H1 (cell line): ENCODE data around the gene KLHL15. TPM values are rescaled to one million over a fixed set of nuclear protein-coding genes. Genes with fewer than 3 reads are reported as not detected.

Source experiments
- CTCF ChIA-PET: fragments of 300-600 bp; sonication (Branson Sonifier 250); formaldehyde crosslinking; loops from one replicate; lab custom pipeline; 2021; ENCODE audit not compliant: partially characterized antibody; lab: Charles Lee
- POLR2A ChIA-PET: fragments of 300-600 bp; sonication (Branson Sonifier 250); formaldehyde crosslinking; loops from one replicate; lab custom pipeline; 2021; ENCODE audit warnings: inconsistent platforms; ENCODE audit not compliant: partially characterized antibody; lab: Charles Lee
- DNase-seq, 2 experiments: peaks; one replicate each; pipeline versions ENCODE4 v3.0.0 to v3.0.0-alpha.2; 2010 to 2022; ENCODE audit warnings: low spot score in 2 of 2, low read depth in 1 of 2, mixed read lengths in 1 of 2
- FAIRE-seq: peaks from 2 replicates; lab custom pipeline; 2011; peaks lifted over from hg19 to GRCh38; lab: Jason Lieb, UNC
- H2AFZ ChIP-seq: 2 replicates; pipeline ENCODE4 v1.8.1; 2012; ENCODE audit warnings: low read length, inconsistent platforms
- H2AK5ac ChIP-seq: 2 replicates; pipeline ENCODE4 v1.6.1; 2013; ENCODE audit warnings: low read depth, low read length
- H2BK120ac ChIP-seq: replicated peaks from 2 replicates; pipeline ENCODE3; 2013; ENCODE audit warnings: low read depth, low read length, inconsistent platforms
- H2BK12ac ChIP-seq: 2 replicates; pipeline ENCODE4 v1.6.1; 2013; ENCODE audit warnings: low read depth, low read length
- H2BK15ac ChIP-seq: 2 replicates; pipeline ENCODE4 v1.6.1; 2013; ENCODE audit warnings: low read length
- H2BK20ac ChIP-seq: 2 replicates; pipeline ENCODE4 v1.6.1; 2013; ENCODE audit warnings: low read length
- H2BK5ac ChIP-seq: 2 replicates; pipeline ENCODE4 v1.6.1; 2013; ENCODE audit warnings: low read depth, low read length
- H3K14ac ChIP-seq: 2 replicates; pipeline ENCODE4 v1.6.1; 2013; ENCODE audit warnings: inconsistent platforms; ENCODE audit not compliant: insufficient read length
- H3K18ac ChIP-seq: 2 replicates; pipeline ENCODE4 v1.6.1; 2013; ENCODE audit warnings: low read length; ENCODE audit errors: extremely low read depth
- H3K23ac ChIP-seq: 2 replicates; pipeline ENCODE4 v1.6.1; 2013; ENCODE audit warnings: inconsistent platforms; ENCODE audit not compliant: insufficient read length
- H3K23me2 ChIP-seq: 2 replicates; pipeline ENCODE4 v1.6.1; 2013; ENCODE audit warnings: low read depth, low read length
- H3K27ac ChIP-seq: 2 replicates; pipeline ENCODE4 v1.6.1; 2011; ENCODE audit warnings: low read depth, low read length, inconsistent platforms
- H3K27me3 ChIP-seq, 4 experiments: replicated peaks in 1 of 4; 1 replicate in 1 of 4; 2 replicates in 3 of 4; pipeline versions ENCODE4 v1.6.1 to v1.8.1; 2011 to 2013; ENCODE audit warnings: low read length in 3 of 4, mild to moderate bottlenecking in 3 of 4, inconsistent platforms in 2 of 4, mixed read lengths in 2 of 4, moderate library complexity in 1 of 4; ENCODE audit not compliant: control insufficient read depth in 3 of 4, insufficient read depth in 3 of 4; ENCODE audit errors: extremely low read depth in 1 of 4
- H3K36me3 ChIP-seq, 4 experiments: 2 replicates each; pipeline versions ENCODE4 v1.6.1 to v1.8.1; 2011 to 2013; ENCODE audit warnings: mild to moderate bottlenecking in 4 of 4, low read length in 3 of 4, moderate library complexity in 2 of 4, control low read depth in 1 of 4, inconsistent platforms in 1 of 4; ENCODE audit not compliant: insufficient read depth in 4 of 4, control insufficient read depth in 2 of 4
- H3K4ac ChIP-seq: replicated peaks from 2 replicates; pipeline ENCODE3; 2013; ENCODE audit warnings: low read length, low read depth, mixed read lengths, inconsistent platforms; ENCODE audit not compliant: insufficient read length
- H3K4me1 ChIP-seq, 4 experiments: replicated peaks in 1 of 4; 1 replicate in 1 of 4; 2 replicates in 3 of 4; pipeline versions ENCODE4 v1.6.1 to v1.8.1; 2011 to 2013; ENCODE audit warnings: low read length in 3 of 4, inconsistent platforms in 2 of 4, mixed read lengths in 1 of 4; ENCODE audit not compliant: insufficient read depth in 4 of 4, control insufficient read depth in 3 of 4
- H3K4me2 ChIP-seq, 2 experiments: 2 replicates each; pipeline versions ENCODE4 v1.6.1 to v1.8.1; 2011 to 2013; ENCODE audit warnings: low read depth in 2 of 2, low read length in 2 of 2, control low read depth in 1 of 2, inconsistent platforms in 1 of 2, mild to moderate bottlenecking in 1 of 2; ENCODE audit not compliant: insufficient read depth in 1 of 2
- H3K4me3 ChIP-seq, 4 experiments: fragments of 200-600, 300-600 bp in 1 of 4; sonication (generic), shearing (Covaris generic), sonication (Bioruptor Twin) in 1 of 4; 2 replicates each; pipeline versions ENCODE4 v1.5.1 to v1.8.1; 2011 to 2016; ENCODE audit warnings: low read length in 4 of 4, low read depth in 3 of 4, control low read depth in 2 of 4, inconsistent platforms in 2 of 4, mild to moderate bottlenecking in 2 of 4, mixed read lengths in 1 of 4, moderate library complexity in 1 of 4; ENCODE audit not compliant: insufficient read depth in 2 of 4; ENCODE audit errors: extremely low read depth in 1 of 4
- H3K56ac ChIP-seq: replicated peaks from 2 replicates; pipeline ENCODE3; 2013; ENCODE audit warnings: low read depth, mild to moderate bottlenecking, mixed read lengths, low read length, inconsistent platforms; ENCODE audit not compliant: insufficient read length
- H3K79me1 ChIP-seq: 2 replicates; pipeline ENCODE4 v1.6.1; 2013; ENCODE audit warnings: low read depth, low read length, control low read depth
- H3K79me2 ChIP-seq, 2 experiments: 2 replicates each; pipeline versions ENCODE4 v1.6.1 to v1.8.1; 2012 to 2013; ENCODE audit warnings: low read length in 2 of 2, mild to moderate bottlenecking in 2 of 2, inconsistent platforms in 1 of 2; ENCODE audit not compliant: insufficient read depth in 2 of 2, control insufficient read depth in 1 of 2
- H3K9ac ChIP-seq, 4 experiments: replicated peaks in 1 of 4; 1 replicate in 1 of 4; 2 replicates in 3 of 4; pipeline versions ENCODE4 v1.6.1 to v1.8.1; 2011 to 2013; ENCODE audit warnings: low read depth in 3 of 4, low read length in 3 of 4, control low read depth in 2 of 4, mild to moderate bottlenecking in 2 of 4, moderate library complexity in 2 of 4, inconsistent platforms in 1 of 4; ENCODE audit errors: extremely low read depth in 1 of 4
- H3K9me3 ChIP-seq, 2 experiments: 2 replicates each; pipeline versions ENCODE4 v1.6.1 to v1.8.1; 2012 to 2013; ENCODE audit warnings: mild to moderate bottlenecking in 2 of 2, moderate library complexity in 2 of 2, control low read depth in 1 of 2, inconsistent platforms in 1 of 2, low read depth in 1 of 2, low read length in 1 of 2, mixed read lengths in 1 of 2; ENCODE audit not compliant: insufficient read depth in 2 of 2
- H4K20me1 ChIP-seq, 2 experiments: replicated peaks in 1 of 2; 2 replicates each; pipeline versions ENCODE3 to v1.8.1; 2011 to 2013; ENCODE audit warnings: inconsistent platforms in 2 of 2, low read length in 2 of 2, mild to moderate bottlenecking in 1 of 2; ENCODE audit not compliant: insufficient read depth in 2 of 2, control insufficient read depth in 1 of 2
- H4K5ac ChIP-seq: 2 replicates; pipeline ENCODE4 v1.6.1; 2013; ENCODE audit warnings: low read length, low read depth, mixed read lengths, inconsistent platforms; ENCODE audit not compliant: insufficient read length
- H4K8ac ChIP-seq: 2 replicates; pipeline ENCODE4 v1.8.0; 2013; ENCODE audit warnings: mild to moderate bottlenecking, moderate library complexity, low read length, inconsistent platforms; ENCODE audit not compliant: insufficient read depth; ENCODE audit errors: extremely low read depth
- H4K91ac ChIP-seq: replicated peaks from 2 replicates; pipeline ENCODE3; 2013; ENCODE audit warnings: low read length, mixed read lengths, inconsistent platforms; ENCODE audit not compliant: insufficient read length
- WGBS, 2 experiments: shearing (Covaris generic) in 1 of 2; methylation state at CpG; one replicate each; pipeline versions ENCODE4 v1.1.6 to v1.1.7; 2013 to 2015; ENCODE audit warnings: low lambda C conversion rate in 2 of 2, mixed read lengths in 2 of 2, inconsistent platforms in 1 of 2, low coverage in 1 of 2, missing lambda C conversion rate in 1 of 2; ENCODE audit not compliant: insufficient replicate concordance in 2 of 2, insufficient coverage in 1 of 2, insufficient read length in 1 of 2; ENCODE audit errors: extremely low coverage in 1 of 2, missing lambda C conversion rate in 1 of 2; 5-methylcytosine and 5-hydroxymethylcytosine counted together
- polyA plus RNA-seq, 7 experiments: library from polyadenylated mRNA; depleted of rRNA in 3 of 7; stranded (reverse) in 5 of 7; unstranded in 2 of 7; fragments of >200 nt in 5 of 7; fragments of 200-250 nt in 2 of 7; gene quantifications; 1 replicate in 5 of 7; 2 replicates in 1 of 7; 4 replicates in 1 of 7; pipeline versions ENCODE4 v1.2.1 to v1.2.3, GENCODE V29; 2011 to 2013; ENCODE audit warnings: missing spikeins in 2 of 7, mixed read lengths in 2 of 7
- total RNA-seq: library from RNA; stranded (reverse); fragmentation: NEBNext Ultra II Directional; extraction: Animal tissue kit (Norgen Biotek cat#: 25700); gene quantifications from 2 replicates; pipeline ENCODE4 v1.2.1, GENCODE V29; 2021
- TF ChIP-seq, protein P1 (sequence below): IDR thresholded peaks from 2 replicates; pipeline ENCODE4 v1.6.1; 2011; ENCODE audit warnings: low read depth, mild to moderate bottlenecking, low read length; ENCODE audit not compliant: insufficient read depth

Gene KLHL15
- total and polyA plus RNA-seq, 2 of the 8 experiments (the other 6 are each of a cell fraction or from before 2014, with no cell fraction given), result 3.7 to 8.9 TPM

DNA sequence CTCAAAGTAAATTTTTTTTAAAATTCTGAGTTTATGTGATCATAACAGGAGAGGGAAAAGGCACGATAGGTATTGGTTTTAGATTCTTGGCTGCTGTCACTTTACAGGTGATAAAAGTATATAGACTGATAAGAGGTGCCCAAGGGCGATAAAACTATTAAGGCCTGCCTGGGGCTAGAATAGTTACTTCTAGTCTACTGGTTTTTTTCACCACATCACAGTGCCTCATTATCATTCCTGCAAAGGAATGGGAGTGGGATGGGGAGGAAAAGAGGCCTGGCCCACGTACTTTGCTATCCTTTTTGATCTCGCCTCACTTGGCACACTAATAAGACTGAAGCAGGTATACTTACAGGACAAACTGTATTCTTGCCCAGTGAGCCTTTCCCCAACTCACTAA is 72.6 kb downstream of the KLHL15 start:
- H3K56ac ChIP-seq, result no peak overlapping the region
- H3K4me2 ChIP-seq, result no peak overlapping the region
- H2BK12ac ChIP-seq, result no peak overlapping the region
- ChIA-PET POLR2A (no interaction called here), CTCF (no interaction called here)
- no peak overlapping the region for H4K5ac ChIP-seq
- no peak overlapping the region for H2BK20ac ChIP-seq
- H4K20me1 ChIP-seq, result no peaks in the 10 kb centered on the region
- no peak overlapping the region for H2BK5ac ChIP-seq
- no peak overlapping the region for H2AFZ ChIP-seq
- H2AK5ac ChIP-seq, result no peak overlapping the region
- no peak overlapping the region for H3K18ac ChIP-seq
- no peaks in the 10 kb centered on the region for H3K36me3 ChIP-seq
- peaks cover 0 to 5% (median 0%) of the 10 kb centered on the region in 4 experiments; a peak in 1 of 7 replicates for H3K4me1 ChIP-seq
- 62% methylated on average over 3 of the region's 4 CpGs; no CpG with 5 or more reads in 1 of the 2 experiments for WGBS, 2 experiments
- DNase-seq (no peak), FAIRE-seq (no peak)
- H3K9ac ChIP-seq, result no peak overlapping the region
- no peaks in the 10 kb centered on the region for H3K79me2 ChIP-seq
- no peaks in the 10 kb centered on the region for H3K79me1 ChIP-seq
- H3K4me3 ChIP-seq, result no peak overlapping the region
- H3K23ac ChIP-seq, result no peak overlapping the region
- H3K27me3 ChIP-seq, result no peaks in the 10 kb centered on the region
- no peaks in the 10 kb centered on the region for H3K23me2 ChIP-seq
- no peak overlapping the region for H4K8ac ChIP-seq
- H4K91ac ChIP-seq, result no peak overlapping the region
- H3K14ac ChIP-seq, result no peak overlapping the region
- H2BK120ac ChIP-seq, result no peak overlapping the region
- no peak overlapping the region for H3K4ac ChIP-seq
- H2BK15ac ChIP-seq, result no peak overlapping the region
- TF ChIP-seq, protein P1, sequence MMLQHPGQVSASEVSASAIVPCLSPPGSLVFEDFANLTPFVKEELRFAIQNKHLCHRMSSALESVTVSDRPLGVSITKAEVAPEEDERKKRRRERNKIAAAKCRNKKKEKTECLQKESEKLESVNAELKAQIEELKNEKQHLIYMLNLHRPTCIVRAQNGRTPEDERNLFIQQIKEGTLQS, result no peak
- no peaks in the 10 kb centered on the region for H3K9me3 ChIP-seq
- no peak overlapping the region for H3K27ac ChIP-seq
